ENCODE data around the gene LTA. TPM values are rescaled to one million over a fixed set of nuclear protein-coding genes. Genes with fewer than 3 reads are reported as not detected.
A peak's percentile ranks its signal among the peaks of the same experiment; 100 is the strongest.

Gene LTA
- total RNA-seq, 1 donor from 2014 or later = not detected

- DNase-seq (ENCODE audit: low read depth) = no peak
- TF ChIP-seq CTCF (conservative IDR thresholded peaks at IDR 0.05; ENCODE audit: low read depth, low read length) = no peak
- H3K4me3 ChIP-seq (ENCODE audit: low read depth, low read length) = peak overlapping the region; percentile 94
These were observed 49.9 kb downstream of the LTA start for GRCh38 chr6:31621991-31622390.

GRCh38 chr6:31622684-31623091 lies 50.6 kb downstream of the LTA start:
- no peak for TF ChIP-seq CTCF (conservative IDR thresholded peaks at IDR 0.05; ENCODE audit: low read depth, low read length)
- DNase-seq (ENCODE audit: low read depth) = no peak
- H3K4me3 ChIP-seq (ENCODE audit: low read depth, low read length) = peak overlapping the region; percentile 94

Other genes starting within 250 kb of the LTA start
- gene HLA-B, start 215.1 kb upstream of the LTA start, total RNA-seq = 41.2 and 225 TPM in 2 replicates
- 25.7 and 46.8 TPM in 2 replicates for gene MICA, start 168.7 kb upstream of the LTA start, total RNA-seq
- gene MICB, start 74.1 kb upstream of the LTA start, total RNA-seq = 13.0 and 40.9 TPM in 2 replicates
- gene MCCD1, start 43.3 kb upstream of the LTA start, total RNA-seq = not detected in 2 replicates
- gene DDX39B, start 30.3 kb upstream of the LTA start, total RNA-seq = 304 and 669 TPM in 2 replicates
- 0.14 and 0.52 TPM in 2 replicates for gene ATP6V1G2, start 25.7 kb upstream of the LTA start, total RNA-seq
- gene NFKBIL1, start 24.7 kb upstream of the LTA start, total RNA-seq = 11.8 and 17.8 TPM in 2 replicates
- gene TNF, start 3.3 kb downstream of the LTA start, total RNA-seq = 13.9 and 14.2 TPM in 2 replicates
- 12.0 and 50.8 TPM in 2 replicates for gene LTB, start 10.1 kb downstream of the LTA start, total RNA-seq
- not detected in 2 replicates for gene LST1, start 14.0 kb downstream of the LTA start, total RNA-seq
- not detected in 2 replicates for gene NCR3, start 20.7 kb downstream of the LTA start, total RNA-seq
- not detected in 2 replicates for gene AIF1, start 42.9 kb downstream of the LTA start, total RNA-seq
- gene PRRC2A, start 48.4 kb downstream of the LTA start, total RNA-seq = 81.2 and 93.0 TPM in 2 replicates
- gene BAG6, start 80.4 kb downstream of the LTA start, total RNA-seq = 307 and 331 TPM in 2 replicates
- gene APOM, start 83.6 kb downstream of the LTA start, total RNA-seq = 0.72 and 0.81 TPM in 2 replicates
- 17.2 and 19.3 TPM in 2 replicates for gene C6orf47, start 88.5 kb downstream of the LTA start, total RNA-seq
- 16.0 and 32.9 TPM in 2 replicates for gene GPANK1, start 92.7 kb downstream of the LTA start, total RNA-seq
- 313 and 435 TPM in 2 replicates for gene CSNK2B, start 93.8 kb downstream of the LTA start, total RNA-seq
- 1.1 and 4.0 TPM in 2 replicates for gene LY6G5B, start 97.7 kb downstream of the LTA start, total RNA-seq
- 0.94 and 1.1 TPM in 2 replicates for gene LY6G5C, start 108.8 kb downstream of the LTA start, total RNA-seq
- 25.4 and 35.6 TPM in 2 replicates for gene ABHD16A, start 131.0 kb downstream of the LTA start, total RNA-seq
- not detected in 2 replicates for gene LY6G6F, start 134.6 kb downstream of the LTA start, total RNA-seq
- not detected in 2 replicates for gene LY6G6D, start 143.1 kb downstream of the LTA start, total RNA-seq
- not detected in 2 replicates for gene LY6G6C, start 149.5 kb downstream of the LTA start, total RNA-seq
- not detected in 2 replicates for gene MPIG6B, start 151.1 kb downstream of the LTA start, total RNA-seq
- gene DDAH2, start 157.0 kb downstream of the LTA start, total RNA-seq = 61.1 and 87.2 TPM in 2 replicates
- gene CLIC1, start 164.2 kb downstream of the LTA start, total RNA-seq = 938 and 1,262 TPM in 2 replicates
- gene MSH5, start 167.7 kb downstream of the LTA start, total RNA-seq = 18.4 and 30.4 TPM in 2 replicates
- 0.94 and 4.4 TPM in 2 replicates for gene SAPCD1, start 190.4 kb downstream of the LTA start, total RNA-seq
- 0.65 and 2.2 TPM in 2 replicates for gene VWA7, start 205.0 kb downstream of the LTA start, total RNA-seq
- 113 and 166 TPM in 2 replicates for gene VARS1, start 223.5 kb downstream of the LTA start, total RNA-seq
- 112 and 157 TPM in 2 replicates for gene LSM2, start 234.7 kb downstream of the LTA start, total RNA-seq
- 0.29 and 0.35 TPM in 2 replicates for gene HSPA1L, start 243.0 kb downstream of the LTA start, total RNA-seq
- 116 and 139 TPM in 2 replicates for gene HSPA1A, start 243.3 kb downstream of the LTA start, total RNA-seq

All from epithelial cell of proximal tubule (primary cell).